Endometrial microvascular endothelial cells (primary cell): Measurements from ENCODE around the gene OLFM4. TPM values are rescaled to one million over a fixed set of nuclear protein-coding genes. Genes with fewer than 3 reads are reported as not detected.

ENCODE experiments used
- in situ Hi-C: cut with HindIII; loops from 2 replicates; pipeline ENCODE4 v1.10.0; 2017; ENCODE audit warnings: low sequenced_read_pairs, low pct_unique_long_range_greater_than_20kb; ENCODE audit errors: inconsistent ontology term
- total RNA-seq: library from RNA; depleted of rRNA; stranded (reverse); fragments of >200 nt; gene quantifications from one replicate; pipeline ENCODE4 v1.2.3, GENCODE V29; 2015; ENCODE audit errors: inconsistent ontology term

OLFM4 gene
- total RNA-seq, 1 donor from 2014 or later: not detected

DNA sequence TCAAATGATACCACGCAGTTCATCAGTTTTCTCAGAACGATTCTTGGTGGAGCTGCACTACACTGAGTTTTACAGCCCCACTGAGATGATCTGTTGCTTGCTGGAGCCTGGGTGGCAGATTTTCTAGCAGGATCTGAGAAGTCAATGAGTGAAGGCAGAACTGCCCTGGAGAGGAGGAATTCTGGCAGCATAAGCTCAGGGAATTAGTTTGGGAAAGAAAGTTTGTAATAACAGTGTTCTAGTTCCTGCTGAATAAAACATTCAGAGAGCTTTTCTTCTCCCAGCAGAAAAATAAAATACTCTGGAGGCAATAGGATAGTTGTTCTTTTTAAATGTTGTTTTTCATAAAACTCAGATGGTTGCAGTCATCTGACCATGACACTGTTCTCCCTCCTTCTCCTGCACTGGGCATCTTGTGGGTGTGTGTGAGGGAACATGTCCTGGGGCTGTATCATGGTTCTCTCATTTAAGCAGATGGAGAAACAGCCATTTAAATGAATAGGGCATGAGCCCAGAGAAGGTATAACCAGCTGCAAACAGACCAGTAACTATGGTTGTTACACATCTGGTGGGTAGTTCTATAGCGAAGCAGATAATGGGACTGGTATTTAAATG lies 29.6 kb downstream of the OLFM4 start:
- in situ Hi-C loops: no loop called here

DNA sequence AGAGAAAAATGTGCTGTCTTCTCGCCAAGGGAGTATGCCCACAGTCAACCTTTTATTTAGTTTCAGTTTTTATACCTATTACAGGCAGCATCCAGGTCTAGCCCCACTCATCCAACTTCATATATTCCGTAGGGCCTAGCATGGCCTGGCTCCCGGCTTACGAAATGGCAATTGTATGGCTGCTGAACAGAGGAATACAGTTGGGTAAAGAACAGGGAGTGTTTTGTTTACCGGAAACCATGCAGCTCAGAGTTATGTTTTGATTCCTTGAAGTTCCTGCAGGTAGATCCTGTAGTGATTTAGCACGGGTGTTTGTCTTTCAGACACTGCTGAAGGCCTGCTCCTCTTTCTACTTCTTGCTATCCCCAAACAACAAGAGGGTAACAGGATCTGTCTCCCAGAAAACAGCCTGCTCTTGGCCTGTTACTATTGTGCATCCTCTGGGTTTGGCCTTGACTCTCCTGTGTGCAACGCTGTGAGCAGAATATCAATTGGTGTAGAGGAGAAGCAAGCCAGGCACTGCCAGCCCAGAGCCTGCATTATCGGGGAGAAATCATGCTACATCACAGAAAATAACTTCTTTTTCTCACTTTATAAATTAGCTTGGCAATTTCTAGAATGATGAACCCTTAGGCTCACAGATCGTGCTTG lies 32.4 kb downstream of the OLFM4 start:
- in situ Hi-C loops: no loop called here

DNA sequence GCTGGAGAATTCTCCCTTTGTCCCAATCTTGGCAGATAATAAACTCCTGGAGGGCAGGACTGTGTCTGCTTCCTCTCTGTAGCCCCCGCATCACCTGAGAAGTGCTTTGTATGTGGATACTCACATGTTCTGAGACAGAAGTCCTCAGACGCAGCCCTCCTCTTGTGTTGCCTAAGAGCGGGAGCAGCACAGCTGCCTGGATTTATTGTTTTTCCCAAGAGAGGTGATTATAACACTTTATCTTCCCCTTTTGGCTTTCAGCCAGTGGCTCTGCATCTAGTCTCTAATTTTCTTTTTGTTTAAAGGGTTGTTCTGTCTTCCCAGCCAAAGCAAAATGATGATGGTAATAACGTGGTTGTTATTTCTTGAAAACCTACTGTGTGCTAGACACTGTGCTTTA lies 36.1 kb downstream of the OLFM4 start:
- in situ Hi-C loops: no loop called here

DNA sequence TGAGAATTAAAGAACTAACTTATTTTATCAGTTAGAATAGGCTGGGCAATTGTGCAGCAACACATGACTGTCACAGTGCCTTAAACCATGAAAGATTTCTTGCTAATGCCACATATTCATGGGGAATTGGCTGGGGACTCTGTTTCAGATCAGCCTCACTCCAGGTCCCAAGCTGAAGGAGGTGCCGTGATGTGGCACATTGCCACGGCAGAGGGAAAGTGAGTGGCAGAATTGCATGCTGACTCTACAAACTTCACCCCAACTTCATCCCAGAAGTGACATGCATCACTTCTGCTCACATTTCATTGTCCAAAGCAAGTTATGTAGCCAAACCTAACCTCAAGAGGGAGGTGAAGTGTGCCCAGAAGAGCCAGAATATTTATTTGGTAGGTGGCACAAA lies 37.8 kb downstream of the OLFM4 start:
- in situ Hi-C loops: no loop called here

DNA sequence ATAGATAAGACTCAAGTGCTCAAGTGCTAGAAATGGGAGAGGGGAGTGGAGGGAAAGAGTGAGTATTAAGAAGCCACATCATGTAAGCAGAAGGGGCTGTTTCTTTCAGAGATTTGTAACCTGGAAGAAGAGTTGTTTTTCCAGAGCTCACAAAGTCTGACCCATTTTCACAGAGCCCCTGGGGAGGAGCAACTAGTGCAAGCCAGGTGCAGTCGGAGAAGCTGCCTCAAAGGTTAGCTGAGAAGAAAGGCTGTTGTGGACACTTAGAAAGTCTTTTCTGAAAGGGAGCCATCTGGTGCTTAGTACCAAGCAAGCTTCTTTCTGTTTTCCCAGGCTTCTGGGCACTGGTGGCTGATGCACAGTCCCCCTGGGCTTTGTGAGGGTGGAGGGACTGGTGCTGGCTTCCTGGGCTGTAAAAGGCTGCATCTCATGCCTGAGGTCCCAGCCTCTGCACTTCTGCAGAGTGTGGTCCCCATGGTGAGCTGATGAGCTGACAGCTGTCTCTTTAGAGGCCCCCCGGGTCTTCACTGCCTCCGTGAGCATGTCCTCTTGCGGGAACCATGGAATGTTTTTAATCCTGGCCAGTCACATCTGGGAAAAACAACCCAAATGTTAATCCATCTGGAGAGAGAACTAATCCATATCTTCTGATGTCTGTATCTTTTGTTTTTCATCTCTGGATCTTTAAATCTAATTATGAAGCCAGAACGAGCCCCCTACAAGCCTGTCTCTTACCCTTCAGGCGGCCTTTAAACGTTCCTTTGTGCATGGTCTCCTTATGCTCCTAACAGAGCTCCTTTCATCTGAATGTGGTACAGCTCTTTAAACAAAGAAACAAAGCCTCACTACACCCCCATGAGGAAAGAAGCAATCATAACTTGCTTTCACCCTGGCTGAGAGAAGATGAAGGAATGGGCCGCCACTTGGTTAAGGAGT lies 40.2 kb downstream of the OLFM4 start:
- in situ Hi-C loops: no loop called here

DNA sequence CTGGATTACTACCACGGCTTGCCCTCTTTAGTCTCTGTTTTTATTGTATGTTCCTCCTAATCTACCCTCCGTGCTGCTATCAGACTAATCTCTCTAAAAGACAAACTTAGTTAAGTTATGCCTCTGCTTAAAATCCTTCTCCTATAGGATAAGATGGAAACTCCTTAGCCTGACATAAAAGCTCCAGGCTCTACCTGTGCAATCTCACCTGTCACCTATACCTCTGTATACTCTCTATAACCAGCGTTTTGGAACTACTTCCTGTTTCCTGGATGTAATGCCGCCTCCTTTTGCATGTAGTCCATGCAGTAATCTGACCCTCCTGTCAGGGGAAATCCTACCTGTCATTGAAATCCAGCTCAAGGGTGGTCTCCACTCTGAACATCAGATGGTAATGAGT lies 41.2 kb downstream of the OLFM4 start:
- in situ Hi-C loops: no loop called here

DNA sequence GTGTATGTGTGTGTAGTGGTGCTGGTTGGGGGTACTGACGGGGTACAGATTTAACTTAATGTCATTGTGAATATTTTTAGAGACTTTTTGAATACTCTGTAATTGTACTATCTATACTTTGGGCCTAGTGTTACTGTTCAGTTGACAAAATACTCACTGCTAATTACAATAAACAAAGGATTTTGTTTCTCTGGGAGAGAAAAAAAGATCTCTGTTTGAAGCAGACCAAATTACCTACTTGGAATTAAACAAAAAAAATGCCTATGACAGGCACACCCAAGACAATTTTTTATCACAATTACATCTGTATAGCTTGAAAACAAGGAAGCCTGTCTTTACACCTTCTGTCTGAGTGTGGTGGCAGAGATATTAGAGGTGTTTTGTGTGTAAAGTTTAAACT lies 45.1 kb downstream of the OLFM4 start:
- in situ Hi-C loops: no loop called here

DNA sequence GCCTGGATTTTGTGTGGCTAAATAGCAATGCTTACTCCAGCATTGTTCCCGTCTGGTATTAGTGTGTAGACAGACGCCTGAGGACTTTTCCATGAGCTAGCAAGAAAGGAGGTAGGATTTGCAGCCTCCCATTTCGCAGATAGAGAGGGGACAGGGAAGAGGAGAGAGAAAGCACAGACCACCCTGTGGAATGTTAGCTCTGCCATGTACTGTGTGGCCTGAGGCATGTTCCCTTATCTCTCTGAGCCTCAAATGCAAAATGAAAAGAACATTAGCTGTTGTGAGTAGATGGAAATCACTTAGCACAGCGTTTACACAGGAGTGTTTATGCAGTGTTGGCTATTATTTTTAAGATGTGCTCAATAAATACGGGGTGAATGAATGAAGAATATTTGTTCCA lies 45.5 kb downstream of the OLFM4 start:
- in situ Hi-C loops: no loop called here

DNA sequence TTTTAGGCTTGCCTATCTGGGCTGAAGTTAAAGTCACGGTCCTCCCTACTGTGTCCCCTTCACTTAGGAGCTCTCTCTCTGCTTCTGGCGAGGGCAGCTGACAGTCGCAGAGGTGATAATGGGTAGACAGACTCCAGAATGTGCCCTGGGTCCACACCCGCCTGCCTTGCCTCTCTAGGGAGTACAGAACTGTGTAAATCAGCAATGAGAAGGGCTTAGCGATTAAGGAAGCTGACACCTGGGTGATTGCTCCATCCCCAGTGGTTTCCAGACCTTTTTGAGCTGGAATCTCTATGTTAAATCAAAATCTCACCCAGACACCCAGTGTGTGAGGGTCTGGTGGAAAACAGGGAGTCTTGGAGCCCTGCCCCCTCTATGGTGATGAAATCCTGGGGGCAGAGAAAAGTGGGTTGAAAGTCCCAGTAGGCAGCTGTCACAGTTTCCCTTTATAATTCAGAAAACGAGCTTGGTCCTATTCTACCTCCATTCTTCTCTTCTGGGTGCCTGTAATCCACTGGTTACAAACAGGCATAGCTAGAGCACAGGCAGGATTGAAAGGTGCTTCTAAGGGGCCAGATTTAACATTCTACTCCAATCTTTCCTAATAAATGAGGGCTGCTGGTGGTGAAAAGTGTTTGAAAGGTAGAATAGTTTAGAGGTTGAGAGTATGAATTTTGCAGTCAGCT lies 46.9 kb downstream of the OLFM4 start:
- in situ Hi-C loops: no loop called here

DNA sequence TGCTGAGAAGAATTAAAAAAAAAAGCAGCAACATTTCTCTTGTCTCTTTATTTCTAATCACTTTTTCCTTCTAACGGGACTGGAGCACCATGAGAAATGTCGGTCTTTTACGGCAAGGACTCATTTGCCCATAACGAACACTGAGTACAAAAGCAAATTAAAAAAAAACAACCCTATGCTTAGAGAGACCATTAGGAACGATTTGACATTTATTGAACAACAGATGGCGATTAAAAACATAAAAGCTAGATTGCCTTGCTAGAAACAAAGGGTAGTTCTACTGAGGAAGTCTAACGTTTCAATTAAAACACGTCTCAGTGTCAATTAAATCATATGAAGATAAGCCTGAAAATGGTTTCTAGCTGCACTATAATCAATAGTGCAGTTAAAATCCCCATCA lies 51.1 kb downstream of the OLFM4 start:
- in situ Hi-C loops: no loop called here

DNA sequence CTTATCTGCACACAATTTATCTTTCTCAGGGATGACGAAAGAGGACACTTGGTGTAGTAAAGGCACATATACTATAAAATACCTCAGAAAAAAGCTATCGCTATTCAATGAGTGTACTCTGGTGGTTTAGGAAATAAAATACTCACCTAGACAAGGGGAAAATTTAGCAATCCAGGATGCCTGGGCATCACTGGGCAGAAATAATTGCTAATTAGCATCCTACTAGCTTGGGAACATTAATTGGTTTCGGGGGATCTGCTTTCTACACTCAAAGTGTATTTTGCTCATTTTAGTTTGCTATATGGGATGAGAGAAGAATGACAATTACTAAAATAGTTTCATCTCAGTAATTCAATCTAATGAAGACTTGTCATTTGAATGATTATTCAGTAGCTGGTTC lies 60.3 kb downstream of the OLFM4 start:
- in situ Hi-C loops: no loop called here

DNA sequence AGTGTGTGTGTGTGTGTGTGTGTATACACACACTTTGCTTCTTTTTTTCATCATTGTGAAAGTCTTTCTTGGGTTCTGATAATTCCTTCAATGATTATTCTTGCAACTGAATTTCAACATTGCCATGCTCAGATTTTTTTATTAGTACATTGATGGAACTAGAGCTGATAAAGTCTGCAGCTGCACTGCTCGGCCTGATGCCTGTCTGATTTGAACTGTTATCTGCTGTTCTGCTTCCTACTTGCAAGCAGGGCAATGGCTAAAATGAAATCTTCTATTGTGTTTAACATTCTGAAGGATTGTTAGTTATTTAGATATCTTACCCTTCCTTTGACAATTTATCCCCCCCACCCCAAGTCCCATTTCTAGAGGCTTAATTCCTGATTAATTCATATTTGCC lies 61.3 kb downstream of the OLFM4 start:
- in situ Hi-C loops: no loop called here

DNA sequence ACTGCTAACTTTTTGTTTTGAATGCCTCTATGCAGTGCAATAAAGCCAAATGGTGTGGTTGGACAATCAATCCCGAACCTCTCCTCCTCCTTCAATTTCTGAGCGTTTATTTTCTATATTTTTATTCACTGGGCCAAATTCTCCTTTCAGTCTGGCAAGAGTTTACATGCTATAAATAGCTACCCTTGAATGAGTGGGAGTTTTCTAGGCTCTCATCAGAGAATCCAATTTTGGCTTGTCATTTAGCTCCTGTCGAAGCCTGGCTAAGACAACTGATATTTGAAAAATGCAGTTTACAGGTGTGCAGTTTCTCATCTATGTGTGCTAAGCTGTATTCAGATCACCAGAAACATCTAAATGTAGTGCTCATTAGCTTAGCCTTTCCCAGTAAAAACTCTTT lies 61.8 kb downstream of the OLFM4 start:
- in situ Hi-C loops: no loop called here

DNA sequence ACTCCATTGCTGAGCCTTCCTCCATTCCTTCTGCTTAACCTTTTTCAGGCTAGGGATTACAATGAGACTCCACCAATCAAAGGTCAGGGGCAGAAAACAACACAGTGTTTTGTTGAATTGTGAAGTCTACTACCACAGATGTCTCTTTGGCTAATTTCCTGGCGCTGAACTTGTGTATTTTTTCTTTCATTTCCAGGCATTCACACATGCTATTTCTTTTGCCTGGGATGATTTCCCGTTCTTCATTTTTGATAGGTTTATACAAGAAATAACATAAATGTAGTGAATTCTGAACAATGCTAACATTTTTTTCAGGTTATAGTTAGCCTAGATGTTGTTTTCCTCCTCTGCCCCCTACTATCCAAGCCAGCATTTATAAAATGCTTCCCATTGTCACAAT lies 64.3 kb downstream of the OLFM4 start:
- in situ Hi-C loops: no loop called here

DNA sequence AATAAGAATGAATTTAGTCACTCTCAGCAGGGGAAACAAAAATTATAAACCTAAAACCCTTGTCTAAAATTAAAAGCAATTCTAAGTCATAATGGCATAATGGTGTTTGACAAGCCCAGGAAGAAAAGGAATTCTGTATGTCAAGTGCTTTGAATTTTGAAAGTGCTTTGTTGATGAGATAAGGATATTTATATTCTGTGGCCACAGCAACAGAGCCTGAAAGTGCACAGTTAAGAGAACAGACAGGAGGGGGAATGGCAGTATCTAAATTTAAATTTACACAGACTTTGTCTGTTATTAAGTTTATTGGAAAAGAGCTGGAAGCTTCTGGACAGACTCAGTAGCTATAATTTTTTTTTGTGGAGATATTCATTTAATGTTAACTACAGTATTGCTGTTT lies 69.8 kb downstream of the OLFM4 start:
- in situ Hi-C loops: no loop called here

DNA sequence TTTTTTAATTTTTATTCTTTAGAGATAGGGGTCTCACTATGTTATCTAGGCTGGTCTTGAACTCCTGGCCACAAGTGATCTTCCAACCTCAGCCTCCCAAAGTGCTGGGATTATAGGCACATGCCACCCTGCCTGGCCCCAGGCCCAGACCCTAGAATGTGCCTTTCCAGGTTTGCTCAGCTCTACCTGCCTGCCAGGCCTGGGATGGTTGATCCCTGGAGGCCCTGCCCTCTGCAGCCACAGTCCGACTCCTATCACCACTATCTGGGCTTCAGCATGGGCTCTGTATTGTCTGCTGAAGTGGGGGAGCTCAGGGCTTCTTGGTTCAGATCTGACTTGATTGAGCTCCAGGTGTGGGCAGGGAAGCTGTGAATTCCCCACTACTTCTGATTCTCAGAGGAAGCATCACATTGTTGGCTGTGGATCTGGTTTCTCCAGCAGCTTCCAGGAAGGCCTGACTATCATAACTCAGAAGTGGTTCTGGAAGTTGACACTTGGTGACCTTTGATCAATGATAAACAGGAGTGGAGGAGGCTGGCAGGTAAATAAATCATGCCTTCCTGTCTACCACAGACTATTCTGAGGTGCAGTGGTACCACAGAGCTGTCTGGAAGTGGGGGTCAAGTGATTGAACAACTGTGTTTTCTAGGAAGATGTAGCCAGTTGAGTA lies 71.9 kb downstream of the OLFM4 start:
- in situ Hi-C loops: no loop called here
